ENCODE measurements around the gene CLDN10.

- TF ChIP-seq CTCF (IDR thresholded peaks at IDR 0.05) (no peak), POLR2A (IDR thresholded peaks at IDR 0.05) (no peak)
These were observed 47.3 kb upstream of the CLDN10 start for GRCh38 chr13:95505265-95505664.

Measured in transverse colon (tissue), 3 donors.